ENCODE data around the gene HAX1.

HAX1 gene

GRCh38 chr1:154253671-154254070 lies 18.8 kb upstream of the HAX1 start:
- Histone ChIP-seq H3K27ac (ENCODE audit: extremely low read depth, low read depth, low read length) (no peak overlapping the region), H3K4me3 (ENCODE audit: low read depth, low read length) (no peak overlapping the region), H3K9me3 (ENCODE audit: control insufficient read depth, insufficient read depth, low read depth, low read length) (no peaks in the 10 kb centered on the region), H3K4me1 (ENCODE audit: control insufficient read depth, insufficient read depth, low read length) (no peaks in the 10 kb centered on the region), H3K36me3 (ENCODE audit: control insufficient read depth in 2 of 2, insufficient read depth in 1 of 2, low read length in 2 of 2) (peaks cover 80 to 99% of the 10 kb centered on the region in 2 experiments)
- CTCF ChIA-PET = no interaction called here
- POLR2A ChIA-PET = no interaction called here
- TF ChIP-seq ZNF530 (tag by site-specific recombination; IDR thresholded peaks at IDR 0.05; ENCODE audit: low read depth) (no peak), HOXC10 (CRISPR knock-in tag; IDR thresholded peaks at IDR 0.05) (no peak), ZNF830 (tag by site-specific recombination; IDR thresholded peaks at IDR 0.05; ENCODE audit: low read depth) (no peak), IKZF3 (tag by site-specific recombination; IDR thresholded peaks at IDR 0.05) (no peak), ZBTB44 (tag by site-specific recombination; IDR thresholded peaks at IDR 0.05) (no peak), ZBTB49 (tag by site-specific recombination; IDR thresholded peaks at IDR 0.05; ENCODE audit: low read depth) (no peak), ZNF10 (tag by site-specific recombination; IDR thresholded peaks at IDR 0.05) (no peak), ZNF544 (tag by site-specific recombination; IDR thresholded peaks at IDR 0.05) (no peak), ZNF112 (tag by site-specific recombination; IDR thresholded peaks at IDR 0.05) (no peak), ZNF654 (tag by site-specific recombination; IDR thresholded peaks at IDR 0.05; ENCODE audit: low read depth) (no peak), ZNF292 (tag by site-specific recombination; IDR thresholded peaks at IDR 0.05; ENCODE audit: borderline replicate concordance, low read depth) (no peak), ATF2 (tag by site-specific recombination; IDR thresholded peaks at IDR 0.05; ENCODE audit: low read depth) (no peak)
- TF ChIP-seq, protein P1, sequence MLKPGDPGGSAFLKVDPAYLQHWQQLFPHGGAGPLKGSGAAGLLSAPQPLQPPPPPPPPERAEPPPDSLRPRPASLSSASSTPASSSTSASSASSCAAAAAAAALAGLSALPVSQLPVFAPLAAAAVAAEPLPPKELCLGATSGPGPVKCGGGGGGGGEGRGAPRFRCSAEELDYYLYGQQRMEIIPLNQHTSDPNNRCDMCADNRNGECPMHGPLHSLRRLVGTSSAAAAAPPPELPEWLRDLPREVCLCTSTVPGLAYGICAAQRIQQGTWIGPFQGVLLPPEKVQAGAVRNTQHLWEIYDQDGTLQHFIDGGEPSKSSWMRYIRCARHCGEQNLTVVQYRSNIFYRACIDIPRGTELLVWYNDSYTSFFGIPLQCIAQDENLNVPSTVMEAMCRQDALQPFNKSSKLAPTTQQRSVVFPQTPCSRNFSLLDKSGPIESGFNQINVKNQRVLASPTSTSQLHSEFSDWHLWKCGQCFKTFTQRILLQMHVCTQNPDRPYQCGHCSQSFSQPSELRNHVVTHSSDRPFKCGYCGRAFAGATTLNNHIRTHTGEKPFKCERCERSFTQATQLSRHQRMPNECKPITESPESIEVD (tag by site-specific recombination; IDR thresholded peaks at IDR 0.05) = no peak
- TF ChIP-seq, protein P2, sequence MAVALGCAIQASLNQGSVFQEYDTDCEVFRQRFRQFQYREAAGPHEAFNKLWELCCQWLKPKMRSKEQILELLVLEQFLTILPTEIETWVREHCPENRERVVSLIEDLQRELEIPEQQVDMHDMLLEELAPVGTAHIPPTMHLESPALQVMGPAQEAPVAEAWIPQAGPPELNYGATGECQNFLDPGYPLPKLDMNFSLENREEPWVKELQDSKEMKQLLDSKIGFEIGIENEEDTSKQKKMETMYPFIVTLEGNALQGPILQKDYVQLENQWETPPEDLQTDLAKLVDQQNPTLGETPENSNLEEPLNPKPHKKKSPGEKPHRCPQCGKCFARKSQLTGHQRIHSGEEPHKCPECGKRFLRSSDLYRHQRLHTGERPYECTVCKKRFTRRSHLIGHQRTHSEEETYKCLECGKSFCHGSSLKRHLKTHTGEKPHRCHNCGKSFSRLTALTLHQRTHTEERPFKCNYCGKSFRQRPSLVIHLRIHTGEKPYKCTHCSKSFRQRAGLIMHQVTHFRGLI (tag by site-specific recombination; IDR thresholded peaks at IDR 0.05) = no peak

- ChIA-PET CTCF (interaction anchor here (0.6 kb wide), 1 partner anchor 143 kb away, joined by 3 read pairs; no protein-coding TSS in a partner anchor), POLR2A (no interaction called here)
- no peak overlapping the region for H3K27ac ChIP-seq (ENCODE audit: extremely low read depth, low read depth, low read length)
- no peak for TF ChIP-seq ZNF792 (tag by site-specific recombination; IDR thresholded peaks at IDR 0.05)
- TF ChIP-seq MZF1 (tag by site-specific recombination; IDR thresholded peaks at IDR 0.05; ENCODE audit: borderline replicate concordance) = no peak
- TF ChIP-seq ZSCAN5A (tag by site-specific recombination; IDR thresholded peaks at IDR 0.05) = no peak
- TF ChIP-seq ZNF19 (tag by site-specific recombination; IDR thresholded peaks at IDR 0.05; ENCODE audit: low read depth) = no peak
- no peak for TF ChIP-seq ZNF785 (tag by site-specific recombination; IDR thresholded peaks at IDR 0.05)
- TF ChIP-seq, protein P3, sequence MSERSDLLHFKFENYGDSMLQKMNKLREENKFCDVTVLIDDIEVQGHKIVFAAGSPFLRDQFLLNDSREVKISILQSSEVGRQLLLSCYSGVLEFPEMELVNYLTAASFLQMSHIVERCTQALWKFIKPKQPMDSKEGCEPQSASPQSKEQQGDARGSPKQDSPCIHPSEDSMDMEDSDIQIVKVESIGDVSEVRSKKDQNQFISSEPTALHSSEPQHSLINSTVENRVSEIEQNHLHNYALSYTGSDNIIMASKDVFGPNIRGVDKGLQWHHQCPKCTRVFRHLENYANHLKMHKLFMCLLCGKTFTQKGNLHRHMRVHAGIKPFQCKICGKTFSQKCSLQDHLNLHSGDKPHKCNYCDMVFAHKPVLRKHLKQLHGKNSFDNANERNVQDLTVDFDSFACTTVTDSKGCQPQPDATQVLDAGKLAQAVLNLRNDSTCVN (tag by site-specific recombination; optimal IDR thresholded peaks at IDR 0.05) = no peak
- TF ChIP-seq ZNF426 (tag by site-specific recombination; IDR thresholded peaks at IDR 0.05) = no peak
- TF ChIP-seq ZNF530 (tag by site-specific recombination; IDR thresholded peaks at IDR 0.05; ENCODE audit: low read depth) = no peak
- TF ChIP-seq ZNF23 (tag by site-specific recombination; IDR thresholded peaks at IDR 0.05; ENCODE audit: borderline replicate concordance) = no peak
- H3K4me1 ChIP-seq (ENCODE audit: control insufficient read depth, insufficient read depth, low read length) = no peaks in the 10 kb centered on the region
- H3K4me3 ChIP-seq (ENCODE audit: low read depth, low read length) = no peak overlapping the region
- H3K9me3 ChIP-seq (ENCODE audit: control insufficient read depth, insufficient read depth, low read depth, low read length) = no peaks in the 10 kb centered on the region
- H3K36me3 ChIP-seq (ENCODE audit: control insufficient read depth in 2 of 2, insufficient read depth in 1 of 2, low read length in 2 of 2) = peaks cover 79 to 99% of the 10 kb centered on the region in 2 experiments
Measured at GRCh38 chr1:154256686-154257085, 15.7 kb upstream of the HAX1 start.

Measured in HEK293 (cell line).